CD14-positive monocyte (primary cell): ENCODE results near the gene BOD1L2. TPM values are rescaled to one million over a fixed set of nuclear protein-coding genes. Genes with fewer than 3 reads are reported as not detected.

ENCODE experiments used
- DNase-seq, 3 donors: peaks; one replicate each; pipeline ENCODE4 v3.0.0-alpha.2; 2011 to 2022
- H2AFZ ChIP-seq: 2 replicates; pipeline ENCODE4 v1.6.0; 2012; ENCODE audit warnings: mild to moderate bottlenecking, low read depth, low read length, inconsistent platforms; ENCODE audit not compliant: insufficient read depth, poor library complexity, severe bottlenecking
- H3K27ac ChIP-seq, 2 donors: 1 replicate in 1 of 2; 2 replicates in 1 of 2; pipeline ENCODE4 v1.5.1; 2012 to 2013; ENCODE audit warnings: low read length in 2 of 2, control low read depth in 1 of 2, inconsistent platforms in 1 of 2, low read depth in 1 of 2, mild to moderate bottlenecking in 1 of 2
- H3K27me3 ChIP-seq, 2 donors: one replicate each; pipeline versions ENCODE4 v1.6.0 to v1.6.1; 2011 to 2013; ENCODE audit warnings: low read length in 2 of 2; ENCODE audit not compliant: control insufficient read depth in 2 of 2, insufficient read depth in 2 of 2
- H3K36me3 ChIP-seq, 2 donors: replicated peaks in 1 of 2; 1 replicate in 1 of 2; 2 replicates in 1 of 2; pipeline versions ENCODE4 v1.5.1 to v1.6.1; 2012 to 2013; ENCODE audit warnings: low read length in 2 of 2, control low read depth in 1 of 2, inconsistent platforms in 1 of 2, mild to moderate bottlenecking in 1 of 2; ENCODE audit not compliant: insufficient read depth in 2 of 2, control insufficient read depth in 1 of 2
- H3K4me1 ChIP-seq, 2 donors: 1 replicate in 1 of 2; 2 replicates in 1 of 2; pipeline versions ENCODE4 v1.5.1 to v1.6.1; 2012 to 2013; ENCODE audit warnings: low read length in 2 of 2, control low read depth in 1 of 2, inconsistent platforms in 1 of 2, mild to moderate bottlenecking in 1 of 2, moderate library complexity in 1 of 2; ENCODE audit not compliant: insufficient read depth in 2 of 2, control insufficient read depth in 1 of 2
- H3K4me2 ChIP-seq: replicated peaks from 2 replicates; pipeline ENCODE3; 2012; ENCODE audit warnings: low read length, moderate library complexity, mild to moderate bottlenecking; ENCODE audit not compliant: poor library complexity, severe bottlenecking; ENCODE audit errors: extremely low read depth
- H3K4me3 ChIP-seq, 3 experiments: fragments of 200-600 bp in 1 of 3; sonication (generic) in 1 of 3; replicated peaks in 1 of 3; 1 replicate in 2 of 3; 2 replicates in 1 of 3; pipeline ENCODE4 v1.5.1; 2011 to 2013; ENCODE audit warnings: low read length in 3 of 3, mild to moderate bottlenecking in 3 of 3, control low read depth in 2 of 3, low read depth in 2 of 3, inconsistent platforms in 1 of 3, moderate library complexity in 1 of 3
- H3K79me2 ChIP-seq: 2 replicates; pipeline ENCODE4 v1.6.0; 2012; ENCODE audit warnings: mild to moderate bottlenecking, control low read depth, inconsistent platforms, low read length, moderate library complexity; ENCODE audit not compliant: insufficient read depth
- H3K9ac ChIP-seq: 2 replicates; pipeline ENCODE4 v1.6.0; 2017; ENCODE audit warnings: low read length, mild to moderate bottlenecking; ENCODE audit not compliant: insufficient read depth, poor library complexity, severe bottlenecking
- H3K9me3 ChIP-seq, 2 donors: replicated peaks in 1 of 2; 1 replicate in 1 of 2; 2 replicates in 1 of 2; pipeline versions ENCODE4 v1.5.1 to v1.6.1; 2012 to 2013; ENCODE audit warnings: low read length in 2 of 2, control low read depth in 1 of 2; ENCODE audit not compliant: control insufficient read depth in 1 of 2, insufficient read depth in 1 of 2
- H4K20me1 ChIP-seq: 2 replicates; pipeline ENCODE4 v1.6.0; 2012; ENCODE audit warnings: mild to moderate bottlenecking, low read length, control low read depth, moderate library complexity; ENCODE audit not compliant: insufficient read depth
- H3K27ac Mint-ChIP-seq, 7 donors: one replicate each; pipeline ENCODE4 v1.8.0; 2020; ENCODE audit warnings: mild to moderate bottlenecking in 7 of 7, mixed read lengths in 7 of 7, moderate library complexity in 6 of 7, inconsistent platforms in 2 of 7
- H3K27me3 Mint-ChIP-seq, 3 donors: one replicate each; pipeline ENCODE4 v1.8.0; 2021 to 2022; ENCODE audit warnings: low read depth in 3 of 3, mild to moderate bottlenecking in 3 of 3, mixed read lengths in 3 of 3, moderate library complexity in 3 of 3, inconsistent platforms in 1 of 3
- H3K36me3 Mint-ChIP-seq, 2 donors: one replicate each; pipeline ENCODE4 v1.8.0; 2020; ENCODE audit warnings: mixed read lengths in 2 of 2, inconsistent platforms in 1 of 2, mild to moderate bottlenecking in 1 of 2
- H3K4me1 Mint-ChIP-seq: one replicate; pipeline ENCODE4 v1.8.0; 2020; ENCODE audit warnings: mild to moderate bottlenecking, mixed read lengths
- H3K4me3 Mint-ChIP-seq, 2 donors: one replicate each; pipeline ENCODE4 v1.8.0; 2020; ENCODE audit warnings: mild to moderate bottlenecking in 2 of 2, mixed read lengths in 2 of 2, moderate library complexity in 1 of 2
- H3K9me3 Mint-ChIP-seq, 7 donors: one replicate each; pipeline ENCODE4 v1.8.0; 2020 to 2022; ENCODE audit warnings: mixed read lengths in 7 of 7, mild to moderate bottlenecking in 6 of 7, moderate library complexity in 6 of 7, inconsistent platforms in 2 of 7
- WGBS: methylation state at CpG from one replicate; pipeline ENCODE4 v1.1.5; 2013; ENCODE audit warnings: missing lambda C conversion rate; ENCODE audit not compliant: insufficient coverage; 5-methylcytosine and 5-hydroxymethylcytosine counted together
- intact Hi-C, 2 donors: fragments of 100-400 bp; cut with micrococcal nuclease; formaldehyde crosslinking; loops; one replicate each; pipeline versions ENCODE4 v1.15.0 to v1.15.1; 2023
- polyA plus RNA-seq, 3 donors: library from polyadenylated mRNA; depleted of rRNA in 1 of 3; unstranded in 2 of 3; stranded (reverse) in 1 of 3; fragments of 300-500 nt in 2 of 3; fragments of >200 nt in 1 of 3; fragmentation: Illumina TruSeq in 2 of 3; gene quantifications; 1 replicate in 2 of 3; 2 replicates in 1 of 3; pipeline ENCODE4 v1.2.3, GENCODE V29; 2012 to 2021
- TF ChIP-seq, protein P1 (sequence below): fragments of 200-600 bp; IDR thresholded peaks from one replicate; pipeline ENCODE4 v1.8.0; 2022; ENCODE audit warnings: antibody characterized with exemption, mild to moderate bottlenecking

Gene BOD1L2
- polyA plus RNA-seq, 3 donors: not detected

DNA sequence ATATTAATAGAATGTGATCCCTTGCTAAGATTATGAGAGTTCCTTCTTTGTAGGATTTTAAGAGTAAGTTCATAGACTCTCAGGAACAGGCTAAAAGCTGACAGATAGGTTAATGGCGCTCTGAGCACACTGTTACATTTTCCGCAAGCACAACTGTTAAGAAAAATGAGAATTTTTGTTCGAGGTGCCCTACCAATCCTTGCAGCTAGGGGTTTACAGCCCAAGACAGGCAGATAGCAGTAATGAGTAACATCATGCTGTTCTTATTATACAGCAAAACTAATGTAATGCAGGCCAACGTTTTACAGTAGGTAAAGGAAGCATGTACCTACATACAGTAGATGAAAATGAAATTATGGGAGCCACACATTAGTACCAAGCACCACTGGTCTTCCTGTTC, 11.2 kb upstream of the BOD1L2 start:
- Histone ChIP-seq H3K4me3 (no peak overlapping the region), H3K4me2 (no peak overlapping the region), H3K27ac (no peak overlapping the region), H3K9ac (no peak overlapping the region), H2AFZ (no peak overlapping the region), H3K79me2 (no peaks in the 10 kb centered on the region), H3K27me3 (no peaks in the 10 kb centered on the region), H3K9me3 (peaks cover 0 to 3% of the 10 kb centered on the region in 2 donors), H3K4me1 (no peaks in the 10 kb centered on the region), H3K36me3 (no peaks in the 10 kb centered on the region), H4K20me1 (no peaks in the 10 kb centered on the region)
- no peak for DNase-seq
- intact Hi-C loops: no loop called here
- 100% methylated on average over 2 of the region's 4 CpGs for WGBS
- TF ChIP-seq, protein P1, sequence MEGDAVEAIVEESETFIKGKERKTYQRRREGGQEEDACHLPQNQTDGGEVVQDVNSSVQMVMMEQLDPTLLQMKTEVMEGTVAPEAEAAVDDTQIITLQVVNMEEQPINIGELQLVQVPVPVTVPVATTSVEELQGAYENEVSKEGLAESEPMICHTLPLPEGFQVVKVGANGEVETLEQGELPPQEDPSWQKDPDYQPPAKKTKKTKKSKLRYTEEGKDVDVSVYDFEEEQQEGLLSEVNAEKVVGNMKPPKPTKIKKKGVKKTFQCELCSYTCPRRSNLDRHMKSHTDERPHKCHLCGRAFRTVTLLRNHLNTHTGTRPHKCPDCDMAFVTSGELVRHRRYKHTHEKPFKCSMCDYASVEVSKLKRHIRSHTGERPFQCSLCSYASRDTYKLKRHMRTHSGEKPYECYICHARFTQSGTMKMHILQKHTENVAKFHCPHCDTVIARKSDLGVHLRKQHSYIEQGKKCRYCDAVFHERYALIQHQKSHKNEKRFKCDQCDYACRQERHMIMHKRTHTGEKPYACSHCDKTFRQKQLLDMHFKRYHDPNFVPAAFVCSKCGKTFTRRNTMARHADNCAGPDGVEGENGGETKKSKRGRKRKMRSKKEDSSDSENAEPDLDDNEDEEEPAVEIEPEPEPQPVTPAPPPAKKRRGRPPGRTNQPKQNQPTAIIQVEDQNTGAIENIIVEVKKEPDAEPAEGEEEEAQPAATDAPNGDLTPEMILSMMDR: no peak
- H3K27me3 Mint-ChIP-seq: peaks cover 4 to 6% (median 5%) of the 10 kb centered on the region in 3 donors
- H3K4me1 Mint-ChIP-seq: no peaks in the 10 kb centered on the region
- no peaks in the 10 kb centered on the region for H3K36me3 Mint-ChIP-seq
- H3K4me3 Mint-ChIP-seq: no peak overlapping the region
- no peak overlapping the region for H3K27ac Mint-ChIP-seq
- peaks cover 0 to 14% (median 1%) of the 10 kb centered on the region in 7 donors for H3K9me3 Mint-ChIP-seq

DNA sequence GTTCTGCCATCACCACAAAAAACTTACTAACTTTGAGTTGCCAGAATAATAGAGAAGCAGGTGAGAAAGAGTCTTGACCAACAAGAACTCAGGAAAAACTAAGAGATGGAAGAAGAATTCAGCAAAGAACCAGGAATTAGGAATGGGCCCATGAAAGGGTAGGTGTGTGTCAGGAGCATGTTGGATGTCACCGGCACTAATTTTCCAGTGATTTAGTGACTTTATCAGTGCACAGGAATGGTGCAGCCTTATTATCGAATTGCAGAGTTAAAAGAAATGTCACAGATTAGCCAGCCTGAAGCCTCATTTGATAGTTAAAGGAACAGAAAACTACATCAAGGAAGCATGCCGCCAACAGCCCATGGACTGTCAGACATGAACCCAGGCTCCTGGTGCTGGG, 9.0 kb upstream of the BOD1L2 start:
- intact Hi-C loops: no loop called here
- no peaks in the 10 kb centered on the region for H3K36me3 ChIP-seq
- peaks cover 0 to 17% (median 1%) of the 10 kb centered on the region in 7 donors for H3K9me3 Mint-ChIP-seq

More for the DNA sequence above, 9.0 kb upstream of the BOD1L2 start:
- TF ChIP-seq, protein P1: no peak
- Histone ChIP-seq H3K9ac (no peak overlapping the region), H3K27me3 (no peaks in the 10 kb centered on the region), H3K79me2 (no peaks in the 10 kb centered on the region), H3K4me3 (no peak overlapping the region), H3K9me3 (peaks cover 0 to 3% of the 10 kb centered on the region in 2 donors), H4K20me1 (no peaks in the 10 kb centered on the region), H3K4me1 (no peaks in the 10 kb centered on the region), H3K27ac (no peak overlapping the region), H2AFZ (no peak overlapping the region), H3K4me2 (no peak overlapping the region)
- Mint-ChIP-seq H3K4me1 (no peaks in the 10 kb centered on the region), H3K27ac (no peak overlapping the region), H3K27me3 (peaks cover 10 to 14% (median 11%) of the 10 kb centered on the region in 3 donors), H3K36me3 (no peaks in the 10 kb centered on the region), H3K4me3 (no peak overlapping the region)
- 95% methylated on average over 3 of the region's 3 CpGs for WGBS
- no peak for DNase-seq
